ENCODE data around the gene HAUS7.

The HAUS7 gene

DNA sequence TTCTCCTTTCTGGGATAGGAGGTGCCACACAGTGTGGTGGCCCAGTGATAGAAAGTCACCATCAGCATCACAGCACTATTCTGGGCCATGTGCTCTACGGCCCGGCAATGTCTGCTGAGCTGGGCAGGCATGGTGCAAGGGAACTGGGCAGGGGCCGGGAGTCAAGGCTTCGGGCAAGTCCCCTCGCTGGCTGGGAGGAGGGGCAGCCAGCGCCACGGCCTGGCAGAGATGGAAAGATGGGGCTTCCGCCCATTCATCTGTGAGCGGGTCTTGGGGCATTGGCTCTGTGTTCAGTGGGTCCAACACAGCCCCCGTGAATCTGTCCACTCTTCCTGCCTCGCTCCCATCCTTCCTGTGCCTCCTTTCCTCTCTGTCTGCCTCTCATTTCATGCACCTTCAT lies 40.0 kb upstream of the HAUS7 start:
- no peaks in the 10 kb centered on the region for H3K36me3 ChIP-seq (ENCODE audit: control insufficient read depth, low read depth, low read length)
- no peak overlapping the region for H3K27ac ChIP-seq (ENCODE audit: low read length)
- no peaks in the 10 kb centered on the region for H3K4me1 ChIP-seq (ENCODE audit: control insufficient read depth, low read depth, low read length)
- no peaks in the 10 kb centered on the region for H3K27me3 ChIP-seq (ENCODE audit: control insufficient read depth, insufficient read depth, low read length)
- H3K4me3 ChIP-seq (ENCODE audit: low read length) = no peak overlapping the region
- peaks cover 9% of the 10 kb centered on the region for H3K9me3 ChIP-seq (ENCODE audit: control insufficient read depth, low read depth, low read length)
- no peak overlapping the region for H3K9ac ChIP-seq (ENCODE audit: low read length)

DNA sequence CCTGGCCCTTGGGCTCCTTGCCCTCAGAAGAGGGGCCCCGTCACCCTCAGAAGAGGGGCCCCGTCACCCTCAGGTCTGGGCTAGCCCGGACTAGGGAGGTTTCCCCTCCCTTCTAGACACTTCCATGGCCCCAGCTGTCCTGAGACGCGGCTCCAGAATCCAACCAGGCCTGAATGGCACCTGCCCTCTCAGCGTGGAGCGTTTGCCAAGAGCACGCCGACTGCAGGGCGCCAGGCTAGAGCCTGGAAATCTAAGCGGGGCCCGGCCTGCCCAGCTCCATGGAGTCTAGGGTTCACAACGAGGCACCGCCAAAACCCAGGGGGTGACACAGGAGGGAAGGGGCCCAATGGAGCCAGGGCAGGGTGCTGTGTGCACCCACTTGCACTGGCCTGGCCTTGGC lies 39.2 kb upstream of the HAUS7 start:
- Histone ChIP-seq H3K9ac (ENCODE audit: low read length) (no peak overlapping the region), H3K4me1 (ENCODE audit: control insufficient read depth, low read depth, low read length) (no peaks in the 10 kb centered on the region), H3K27me3 (ENCODE audit: control insufficient read depth, insufficient read depth, low read length) (no peaks in the 10 kb centered on the region), H3K27ac (ENCODE audit: low read length) (no peak overlapping the region), H3K36me3 (ENCODE audit: control insufficient read depth, low read depth, low read length) (no peaks in the 10 kb centered on the region), H3K4me3 (ENCODE audit: low read length) (no peak overlapping the region), H3K9me3 (ENCODE audit: control insufficient read depth, low read depth, low read length) (peaks cover 8% of the 10 kb centered on the region)

DNA sequence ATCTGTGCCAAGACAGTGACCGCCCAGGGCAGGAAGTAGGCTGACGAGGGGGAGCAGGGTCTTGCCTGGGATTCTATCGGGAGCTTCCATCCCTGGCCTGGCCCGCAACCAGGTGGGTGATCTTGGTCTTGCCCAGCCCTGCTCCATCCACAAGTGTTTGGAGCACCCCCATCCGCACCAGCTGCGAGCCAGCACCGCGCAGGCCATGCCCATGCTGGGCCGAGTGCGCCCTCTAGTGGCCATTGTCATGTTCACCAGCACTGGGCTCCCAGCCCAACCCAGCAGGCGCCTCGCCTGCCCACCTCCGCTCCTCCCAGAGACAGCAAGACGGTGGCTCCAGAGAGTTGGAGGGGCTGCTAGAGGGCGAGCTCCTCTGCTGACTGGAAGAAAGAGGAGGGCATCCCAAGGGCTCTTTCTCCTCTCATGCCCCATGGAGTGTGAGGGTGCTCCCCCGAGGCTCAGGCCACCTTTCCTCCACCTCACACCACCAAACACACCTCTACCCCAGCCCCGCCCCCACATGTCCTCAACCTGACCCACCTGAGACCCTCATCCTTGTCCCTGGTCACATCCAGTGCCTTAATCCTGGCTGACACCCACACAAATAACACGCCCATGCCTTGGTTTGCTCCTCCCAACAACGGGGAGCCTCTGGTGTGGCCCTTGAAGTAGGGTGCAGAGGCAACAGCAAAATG lies 37.3 kb upstream of the HAUS7 start:
- H3K4me3 ChIP-seq (ENCODE audit: low read length) = no peak overlapping the region
- peaks cover 5% of the 10 kb centered on the region for H3K9me3 ChIP-seq (ENCODE audit: control insufficient read depth, low read depth, low read length)

DNA sequence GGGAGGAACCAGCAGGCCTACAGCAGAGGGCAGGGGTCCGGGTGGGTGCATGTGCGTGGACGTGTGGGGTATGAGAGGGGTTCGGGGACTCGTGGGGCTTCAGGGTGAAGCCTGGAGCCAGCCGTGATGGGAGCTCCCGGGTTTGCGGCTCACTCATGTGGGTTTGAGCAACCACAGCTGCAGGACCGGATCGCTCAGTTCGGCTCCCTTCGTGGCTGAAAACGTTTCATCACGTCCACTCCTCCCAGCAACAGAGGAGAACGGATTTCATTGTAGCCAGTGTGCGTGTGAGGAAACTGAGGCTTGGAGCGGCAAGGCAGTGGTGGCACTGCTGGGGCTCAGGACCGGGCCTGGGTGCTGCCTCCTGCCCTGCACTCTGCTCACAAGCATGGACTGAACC lies 35.0 kb upstream of the HAUS7 start:
- peaks cover 9% of the 10 kb centered on the region for H3K9me3 ChIP-seq (ENCODE audit: control insufficient read depth, low read depth, low read length)
- no peaks in the 10 kb centered on the region for H3K27me3 ChIP-seq (ENCODE audit: control insufficient read depth, insufficient read depth, low read length)
- H3K4me3 ChIP-seq (ENCODE audit: low read length) = no peak overlapping the region
- no peak overlapping the region for H3K9ac ChIP-seq (ENCODE audit: low read length)
- no peaks in the 10 kb centered on the region for H3K36me3 ChIP-seq (ENCODE audit: control insufficient read depth, low read depth, low read length)
- no peak overlapping the region for H3K27ac ChIP-seq (ENCODE audit: low read length)
- no peaks in the 10 kb centered on the region for H3K4me1 ChIP-seq (ENCODE audit: control insufficient read depth, low read depth, low read length)

More for the DNA sequence above, 37.3 kb upstream of the HAUS7 start:
- Histone ChIP-seq H3K27ac (ENCODE audit: low read length) (no peak overlapping the region), H3K4me1 (ENCODE audit: control insufficient read depth, low read depth, low read length) (no peaks in the 10 kb centered on the region), H3K9ac (ENCODE audit: low read length) (no peak overlapping the region), H3K27me3 (ENCODE audit: control insufficient read depth, insufficient read depth, low read length) (no peaks in the 10 kb centered on the region), H3K36me3 (ENCODE audit: control insufficient read depth, low read depth, low read length) (no peaks in the 10 kb centered on the region)

DNA sequence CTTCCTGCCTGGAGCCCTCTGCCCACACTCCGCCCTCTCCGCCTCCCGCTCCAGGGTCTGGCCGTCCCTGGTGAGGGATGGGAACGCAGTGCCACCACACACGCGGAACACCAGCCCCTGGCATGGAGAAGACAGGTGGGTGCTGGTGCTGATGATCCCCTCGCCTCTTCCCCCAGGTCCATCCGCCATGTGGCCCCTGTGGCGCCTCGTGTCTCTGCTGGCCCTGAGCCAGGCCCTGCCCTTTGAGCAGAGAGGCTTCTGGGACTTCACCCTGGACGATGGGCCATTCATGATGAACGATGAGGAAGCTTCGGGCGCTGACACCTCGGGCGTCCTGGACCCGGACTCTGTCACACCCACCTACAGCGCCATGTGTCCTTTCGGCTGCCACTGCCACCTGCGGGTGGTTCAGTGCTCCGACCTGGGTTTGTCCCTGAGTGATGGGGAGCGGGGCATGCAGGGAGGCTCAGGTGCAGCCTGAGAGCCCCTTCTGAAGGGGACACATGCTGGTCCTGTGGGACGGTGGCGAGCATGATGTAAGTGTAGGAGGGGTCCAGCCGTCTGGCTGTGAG lies 34.2 kb upstream of the HAUS7 start:
- H3K27me3 ChIP-seq (ENCODE audit: control insufficient read depth, insufficient read depth, low read length) = no peaks in the 10 kb centered on the region
- no peak overlapping the region for H3K9ac ChIP-seq (ENCODE audit: low read length)
- peaks cover 7% of the 10 kb centered on the region for H3K9me3 ChIP-seq (ENCODE audit: control insufficient read depth, low read depth, low read length)
- H3K4me3 ChIP-seq (ENCODE audit: low read length) = no peak overlapping the region
- no peak overlapping the region for H3K27ac ChIP-seq (ENCODE audit: low read length)
- no peaks in the 10 kb centered on the region for H3K4me1 ChIP-seq (ENCODE audit: control insufficient read depth, low read depth, low read length)
- H3K36me3 ChIP-seq (ENCODE audit: control insufficient read depth, low read depth, low read length) = no peaks in the 10 kb centered on the region

DNA sequence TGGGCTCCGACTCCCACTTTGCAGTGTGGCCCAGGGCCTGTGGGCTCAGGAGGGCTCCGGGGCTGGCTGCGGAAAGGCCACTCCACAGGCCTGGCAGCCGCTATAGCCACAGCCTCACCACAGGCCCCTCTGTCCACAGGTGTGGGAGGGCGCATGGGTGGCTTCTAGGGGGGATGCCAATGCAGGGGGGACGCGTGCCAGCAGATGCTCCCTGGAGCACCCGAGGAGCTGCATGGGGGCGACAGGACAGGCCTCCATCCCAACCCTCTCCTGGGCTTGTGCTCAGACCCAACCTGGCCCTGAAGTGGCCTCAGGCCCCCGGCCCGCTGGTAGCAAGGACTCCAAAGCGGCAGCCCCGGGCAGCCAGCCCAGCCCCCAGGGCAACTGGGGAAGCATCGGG lies 32.4 kb upstream of the HAUS7 start:
- H3K4me1 ChIP-seq (ENCODE audit: control insufficient read depth, low read depth, low read length) = no peaks in the 10 kb centered on the region
- no peak overlapping the region for H3K4me3 ChIP-seq (ENCODE audit: low read length)
- no peaks in the 10 kb centered on the region for H3K27me3 ChIP-seq (ENCODE audit: control insufficient read depth, insufficient read depth, low read length)
- H3K9ac ChIP-seq (ENCODE audit: low read length) = no peak overlapping the region
- no peaks in the 10 kb centered on the region for H3K36me3 ChIP-seq (ENCODE audit: control insufficient read depth, low read depth, low read length)
- peaks cover 7% of the 10 kb centered on the region for H3K9me3 ChIP-seq (ENCODE audit: control insufficient read depth, low read depth, low read length)
- no peak overlapping the region for H3K27ac ChIP-seq (ENCODE audit: low read length)

DNA sequence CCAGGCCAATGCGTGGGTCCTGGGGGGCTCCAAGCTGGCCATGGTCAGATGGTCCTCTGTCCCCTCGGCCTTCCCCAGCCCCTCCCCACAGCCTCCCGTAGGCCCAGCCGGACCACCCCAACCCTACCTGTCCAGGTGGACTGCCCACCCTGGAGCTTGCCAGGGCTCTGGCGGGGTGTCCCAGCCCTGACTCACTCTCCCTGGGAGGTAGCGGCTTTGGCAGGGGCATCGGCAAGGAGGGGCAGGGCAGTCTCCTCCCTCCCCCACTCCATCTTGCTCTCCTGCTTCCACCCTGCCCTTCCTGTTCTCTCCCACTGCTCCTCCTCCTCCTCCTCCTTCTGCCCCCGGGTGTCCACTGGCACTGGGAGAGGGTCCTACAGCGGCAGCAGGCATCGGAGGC lies 31.8 kb upstream of the HAUS7 start:
- no peak overlapping the region for H3K4me3 ChIP-seq (ENCODE audit: low read length)
- no peak overlapping the region for H3K9ac ChIP-seq (ENCODE audit: low read length)
- H3K27me3 ChIP-seq (ENCODE audit: control insufficient read depth, insufficient read depth, low read length) = no peaks in the 10 kb centered on the region
- no peak overlapping the region for H3K27ac ChIP-seq (ENCODE audit: low read length)
- H3K36me3 ChIP-seq (ENCODE audit: control insufficient read depth, low read depth, low read length) = no peaks in the 10 kb centered on the region
- H3K9me3 ChIP-seq (ENCODE audit: control insufficient read depth, low read depth, low read length) = peaks cover 7% of the 10 kb centered on the region
- no peaks in the 10 kb centered on the region for H3K4me1 ChIP-seq (ENCODE audit: control insufficient read depth, low read depth, low read length)

DNA sequence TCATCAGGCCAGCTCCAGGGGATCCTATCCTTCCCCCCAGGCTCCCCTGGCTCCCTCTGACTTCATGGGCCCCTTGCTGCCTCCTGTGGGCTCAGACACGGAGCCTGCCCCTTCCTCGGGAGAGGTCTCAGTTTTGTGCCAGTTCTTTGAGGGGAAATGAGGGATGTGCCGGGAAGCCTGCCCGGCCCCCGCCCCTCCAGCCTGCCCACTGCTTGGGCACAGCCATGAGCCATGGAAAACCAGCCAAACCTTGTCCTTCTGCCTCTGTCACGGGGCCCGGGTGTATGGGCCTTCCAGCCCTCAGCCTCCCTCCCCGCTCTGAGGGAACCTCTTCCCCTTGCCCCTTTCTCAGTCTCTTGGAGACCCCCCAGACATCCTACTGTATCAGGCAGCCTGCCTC lies 31.2 kb upstream of the HAUS7 start:
- Histone ChIP-seq H3K27ac (ENCODE audit: low read length) (no peak overlapping the region), H3K27me3 (ENCODE audit: control insufficient read depth, insufficient read depth, low read length) (no peaks in the 10 kb centered on the region), H3K36me3 (ENCODE audit: control insufficient read depth, low read depth, low read length) (no peaks in the 10 kb centered on the region), H3K4me1 (ENCODE audit: control insufficient read depth, low read depth, low read length) (no peaks in the 10 kb centered on the region), H3K9ac (ENCODE audit: low read length) (no peak overlapping the region), H3K9me3 (ENCODE audit: control insufficient read depth, low read depth, low read length) (peaks cover 7% of the 10 kb centered on the region), H3K4me3 (ENCODE audit: low read length) (no peak overlapping the region)

DNA sequence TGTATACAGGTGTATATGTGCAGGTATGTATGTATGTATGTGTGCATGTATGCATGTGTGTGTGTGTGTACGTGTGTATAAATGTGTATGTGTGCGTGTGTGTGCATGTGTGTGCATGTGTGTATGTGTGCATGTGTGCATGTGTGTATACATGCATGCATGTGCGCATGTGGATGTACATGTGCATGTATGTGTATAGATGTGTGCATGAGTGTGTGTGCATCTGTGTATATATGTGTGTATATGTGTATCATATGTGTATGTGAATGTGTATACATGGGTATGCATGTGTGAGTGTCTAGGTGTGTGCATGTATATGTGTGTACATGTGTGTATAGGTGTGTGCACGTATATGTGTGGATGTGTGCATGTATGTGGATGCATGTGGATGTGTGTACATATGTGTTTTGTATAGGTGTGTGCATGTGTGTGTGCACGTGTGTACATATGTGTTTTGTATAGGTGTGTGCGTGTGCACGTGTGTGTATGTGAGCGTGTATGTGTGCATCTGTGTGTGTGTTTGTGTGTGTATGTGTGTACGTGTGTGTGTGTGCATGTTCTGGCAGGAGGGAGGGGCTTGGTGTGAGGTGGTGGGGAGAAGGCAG lies 30.4 kb upstream of the HAUS7 start:
- Histone ChIP-seq H3K27me3 (ENCODE audit: control insufficient read depth, insufficient read depth, low read length) (no peaks in the 10 kb centered on the region), H3K4me3 (ENCODE audit: low read length) (no peak overlapping the region), H3K9me3 (ENCODE audit: control insufficient read depth, low read depth, low read length) (peaks cover 7% of the 10 kb centered on the region), H3K4me1 (ENCODE audit: control insufficient read depth, low read depth, low read length) (no peaks in the 10 kb centered on the region), H3K27ac (ENCODE audit: low read length) (no peak overlapping the region), H3K9ac (ENCODE audit: low read length) (no peak overlapping the region), H3K36me3 (ENCODE audit: control insufficient read depth, low read depth, low read length) (no peaks in the 10 kb centered on the region)

DNA sequence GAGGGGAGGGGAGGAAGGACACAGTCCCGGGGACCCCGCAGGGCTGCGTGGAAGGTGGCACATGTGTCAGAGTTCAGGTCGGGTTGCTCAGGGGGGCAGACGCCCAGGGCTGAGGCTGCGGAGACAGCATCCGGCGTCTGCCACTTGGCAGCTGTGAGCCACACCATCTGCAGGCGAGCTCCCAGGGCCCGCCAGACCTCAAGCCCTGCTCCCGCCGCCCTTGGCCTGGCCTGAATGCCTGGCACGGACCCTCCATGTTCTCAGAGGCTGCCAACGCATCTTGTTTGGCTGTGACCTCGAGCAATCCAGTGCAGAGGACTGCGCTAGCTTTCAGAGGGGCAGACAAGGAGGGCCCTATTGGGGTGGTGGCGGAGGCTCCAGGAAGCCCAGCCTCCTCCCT lies 29.5 kb upstream of the HAUS7 start:
- H3K36me3 ChIP-seq (ENCODE audit: control insufficient read depth, low read depth, low read length) = no peaks in the 10 kb centered on the region
- peaks cover 7% of the 10 kb centered on the region for H3K9me3 ChIP-seq (ENCODE audit: control insufficient read depth, low read depth, low read length)
- H3K27me3 ChIP-seq (ENCODE audit: control insufficient read depth, insufficient read depth, low read length) = no peaks in the 10 kb centered on the region
- H3K9ac ChIP-seq (ENCODE audit: low read length) = no peak overlapping the region
- no peaks in the 10 kb centered on the region for H3K4me1 ChIP-seq (ENCODE audit: control insufficient read depth, low read depth, low read length)
- H3K27ac ChIP-seq (ENCODE audit: low read length) = no peak overlapping the region
- H3K4me3 ChIP-seq (ENCODE audit: low read length) = no peak overlapping the region

DNA sequence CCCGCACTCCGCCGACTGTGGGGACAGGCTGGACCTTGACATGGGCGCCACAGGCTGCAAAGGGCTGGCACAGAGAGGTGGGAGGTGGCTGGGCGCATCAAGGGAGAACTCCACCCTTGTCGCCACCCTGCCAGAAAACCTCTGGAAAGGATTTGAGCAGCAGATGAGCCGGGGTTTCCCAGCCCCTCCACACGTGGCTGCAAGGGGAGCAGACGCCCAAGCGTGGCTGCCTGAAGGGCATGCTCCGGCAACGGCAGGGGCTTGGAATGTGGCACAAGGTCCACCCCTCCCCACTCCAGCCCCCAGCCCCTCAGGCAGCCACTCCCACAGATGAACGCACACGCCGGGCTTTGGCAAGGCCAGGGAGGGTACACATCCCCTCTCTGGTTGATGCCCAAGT lies 29.0 kb upstream of the HAUS7 start:
- Histone ChIP-seq H3K9ac (ENCODE audit: low read length) (no peak overlapping the region), H3K4me1 (ENCODE audit: control insufficient read depth, low read depth, low read length) (no peaks in the 10 kb centered on the region), H3K27me3 (ENCODE audit: control insufficient read depth, insufficient read depth, low read length) (no peaks in the 10 kb centered on the region), H3K36me3 (ENCODE audit: control insufficient read depth, low read depth, low read length) (no peaks in the 10 kb centered on the region), H3K27ac (ENCODE audit: low read length) (no peak overlapping the region), H3K4me3 (ENCODE audit: low read length) (no peak overlapping the region), H3K9me3 (ENCODE audit: control insufficient read depth, low read depth, low read length) (peaks cover 7% of the 10 kb centered on the region)

DNA sequence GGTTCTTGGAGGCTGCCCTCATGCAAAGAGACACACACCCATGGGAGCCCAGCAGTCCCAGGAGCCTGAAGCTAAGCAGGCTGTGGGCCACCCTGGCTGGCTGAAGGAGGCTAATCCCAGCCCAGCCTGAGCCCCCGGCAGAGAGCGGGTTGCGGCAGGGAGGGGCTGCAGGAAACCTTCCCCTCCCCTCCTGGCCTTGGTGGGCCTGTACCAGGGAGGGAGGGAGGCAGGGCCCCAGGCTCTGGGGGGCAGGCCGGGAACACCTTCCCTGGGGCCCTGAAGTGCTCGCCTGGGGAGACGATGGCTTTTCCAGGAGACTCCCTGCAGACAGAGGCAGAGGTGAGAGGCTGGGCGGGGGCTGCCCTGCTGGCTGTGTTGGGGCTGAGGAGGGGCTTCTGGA lies 28.1 kb upstream of the HAUS7 start:
- H3K27me3 ChIP-seq (ENCODE audit: control insufficient read depth, insufficient read depth, low read length) = no peaks in the 10 kb centered on the region
- no peak overlapping the region for H3K27ac ChIP-seq (ENCODE audit: low read length)
- H3K36me3 ChIP-seq (ENCODE audit: control insufficient read depth, low read depth, low read length) = no peaks in the 10 kb centered on the region
- no peak overlapping the region for H3K4me3 ChIP-seq (ENCODE audit: low read length)
- no peak overlapping the region for H3K9ac ChIP-seq (ENCODE audit: low read length)
- peaks cover 7% of the 10 kb centered on the region for H3K9me3 ChIP-seq (ENCODE audit: control insufficient read depth, low read depth, low read length)
- H3K4me1 ChIP-seq (ENCODE audit: control insufficient read depth, low read depth, low read length) = no peaks in the 10 kb centered on the region
